ENCODE data around the gene FIGLA. TPM values are rescaled to one million over a fixed set of nuclear protein-coding genes. Genes with fewer than 3 reads are reported as not detected.

The FIGLA gene
- polyA plus RNA-seq, 1 experiment, result not detected

DNA sequence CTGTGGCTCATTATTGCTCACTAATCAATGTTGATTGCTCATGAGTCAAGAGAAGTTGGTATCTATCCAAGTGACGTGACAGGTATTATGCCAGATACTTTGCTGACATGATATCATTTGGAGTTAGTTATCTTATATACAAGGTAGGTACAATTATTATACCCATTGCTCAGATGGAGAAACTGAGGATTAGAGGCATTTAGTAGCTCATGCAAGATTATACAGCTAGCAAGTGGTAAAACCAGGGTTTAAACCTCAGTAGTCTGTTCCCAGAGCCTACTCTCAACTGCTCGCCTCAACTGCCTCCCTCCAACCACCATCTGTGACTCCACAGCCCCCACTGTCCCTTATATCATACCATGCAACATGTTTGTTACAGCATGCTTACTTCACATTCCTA, 6.1 kb downstream of the FIGLA start:
- Histone ChIP-seq H3K4me3 (ENCODE audit: low read depth, low read length) (no peak overlapping the region), H3K27ac (ENCODE audit: low read depth, low read length) (no peak overlapping the region), H3K9me3 (ENCODE audit: control insufficient read depth, insufficient read depth, low read length) (no peaks in the 10 kb centered on the region), H3K27me3 (ENCODE audit: control insufficient read depth, insufficient read depth, low read length) (peaks cover 10% of the 10 kb centered on the region)
- CTCF ChIA-PET, result no interaction called here
- no peak for DNase-seq (ENCODE audit: low read depth, low spot score)
- TF ChIP-seq, protein P1, sequence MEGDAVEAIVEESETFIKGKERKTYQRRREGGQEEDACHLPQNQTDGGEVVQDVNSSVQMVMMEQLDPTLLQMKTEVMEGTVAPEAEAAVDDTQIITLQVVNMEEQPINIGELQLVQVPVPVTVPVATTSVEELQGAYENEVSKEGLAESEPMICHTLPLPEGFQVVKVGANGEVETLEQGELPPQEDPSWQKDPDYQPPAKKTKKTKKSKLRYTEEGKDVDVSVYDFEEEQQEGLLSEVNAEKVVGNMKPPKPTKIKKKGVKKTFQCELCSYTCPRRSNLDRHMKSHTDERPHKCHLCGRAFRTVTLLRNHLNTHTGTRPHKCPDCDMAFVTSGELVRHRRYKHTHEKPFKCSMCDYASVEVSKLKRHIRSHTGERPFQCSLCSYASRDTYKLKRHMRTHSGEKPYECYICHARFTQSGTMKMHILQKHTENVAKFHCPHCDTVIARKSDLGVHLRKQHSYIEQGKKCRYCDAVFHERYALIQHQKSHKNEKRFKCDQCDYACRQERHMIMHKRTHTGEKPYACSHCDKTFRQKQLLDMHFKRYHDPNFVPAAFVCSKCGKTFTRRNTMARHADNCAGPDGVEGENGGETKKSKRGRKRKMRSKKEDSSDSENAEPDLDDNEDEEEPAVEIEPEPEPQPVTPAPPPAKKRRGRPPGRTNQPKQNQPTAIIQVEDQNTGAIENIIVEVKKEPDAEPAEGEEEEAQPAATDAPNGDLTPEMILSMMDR (IDR thresholded peaks at IDR 0.05; ENCODE audit: low read depth, low read length), result no peak
- POLR2A ChIA-PET, result no interaction called here

DNA sequence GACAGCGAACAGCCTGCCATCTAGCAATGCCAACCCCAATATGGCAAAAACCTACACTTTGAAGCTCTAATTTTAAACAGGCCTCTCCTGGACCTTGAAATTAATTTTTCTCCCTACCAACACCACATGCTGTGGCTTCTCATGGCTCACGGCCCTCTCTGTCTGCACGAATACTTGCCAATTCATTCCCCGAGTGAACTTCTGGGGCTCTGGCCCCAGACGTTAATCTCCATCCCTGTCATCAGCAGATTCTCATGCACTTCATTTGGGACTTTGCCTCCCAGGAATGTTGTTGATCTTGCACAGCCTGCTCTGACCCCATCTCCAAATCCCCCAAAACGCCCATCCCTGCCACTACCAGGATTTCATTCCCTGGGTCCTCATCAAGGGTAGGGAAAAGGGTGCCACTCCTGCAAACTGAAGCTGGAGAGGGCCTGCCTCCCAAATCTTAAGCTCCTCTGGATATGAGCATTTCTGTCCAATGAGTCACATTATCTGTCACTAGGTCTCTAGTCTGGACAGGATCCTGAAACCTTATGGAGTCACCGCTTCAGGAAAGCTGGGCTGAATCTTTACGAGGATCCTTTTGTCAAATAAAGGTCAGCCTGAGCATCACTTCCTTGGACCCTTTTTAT, 10.4 kb downstream of the FIGLA start:
- Histone ChIP-seq H3K9me3 (ENCODE audit: control insufficient read depth, insufficient read depth, low read length) (no peaks in the 10 kb centered on the region), H3K27ac (ENCODE audit: low read depth, low read length) (no peak overlapping the region), H3K4me3 (ENCODE audit: low read depth, low read length) (no peak overlapping the region), H3K27me3 (ENCODE audit: control insufficient read depth, insufficient read depth, low read length) (peaks cover 4% of the 10 kb centered on the region)
- POLR2A ChIA-PET, result no interaction called here
- CTCF ChIA-PET, result no interaction called here
- TF ChIP-seq, protein P1 (IDR thresholded peaks at IDR 0.05; ENCODE audit: low read depth, low read length), result no peak
- no peak for DNase-seq (ENCODE audit: low read depth, low spot score)

DNA sequence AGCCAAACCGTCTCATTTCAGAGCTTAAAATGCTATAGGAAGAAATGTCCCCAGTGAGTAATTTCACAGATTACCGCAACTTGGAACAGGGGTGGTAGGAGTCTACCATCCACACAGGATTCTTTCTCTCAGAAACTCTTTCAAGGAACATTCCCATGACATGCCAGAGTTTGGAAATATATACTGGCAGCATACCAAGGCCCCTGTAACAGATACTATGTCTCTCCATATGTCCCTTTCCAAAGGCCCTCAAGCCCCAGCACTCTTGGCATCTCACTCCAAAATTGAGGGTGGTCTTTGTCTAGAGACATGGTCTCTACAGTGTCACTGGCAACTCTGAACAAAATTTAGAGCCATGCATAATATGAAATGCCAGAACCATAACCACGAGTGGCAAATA, 11.0 kb downstream of the FIGLA start:
- DNase-seq (ENCODE audit: low read depth, low spot score), result no peak
- CTCF ChIA-PET, result no interaction called here
- no peak overlapping the region for H3K4me3 ChIP-seq (ENCODE audit: low read depth, low read length)
- H3K27ac ChIP-seq (ENCODE audit: low read depth, low read length), result no peak overlapping the region
- TF ChIP-seq, protein P1 (IDR thresholded peaks at IDR 0.05; ENCODE audit: low read depth, low read length), result no peak
- no peaks in the 10 kb centered on the region for H3K9me3 ChIP-seq (ENCODE audit: control insufficient read depth, insufficient read depth, low read length)
- peaks cover 4% of the 10 kb centered on the region for H3K27me3 ChIP-seq (ENCODE audit: control insufficient read depth, insufficient read depth, low read length)
- POLR2A ChIA-PET, result no interaction called here

DNA sequence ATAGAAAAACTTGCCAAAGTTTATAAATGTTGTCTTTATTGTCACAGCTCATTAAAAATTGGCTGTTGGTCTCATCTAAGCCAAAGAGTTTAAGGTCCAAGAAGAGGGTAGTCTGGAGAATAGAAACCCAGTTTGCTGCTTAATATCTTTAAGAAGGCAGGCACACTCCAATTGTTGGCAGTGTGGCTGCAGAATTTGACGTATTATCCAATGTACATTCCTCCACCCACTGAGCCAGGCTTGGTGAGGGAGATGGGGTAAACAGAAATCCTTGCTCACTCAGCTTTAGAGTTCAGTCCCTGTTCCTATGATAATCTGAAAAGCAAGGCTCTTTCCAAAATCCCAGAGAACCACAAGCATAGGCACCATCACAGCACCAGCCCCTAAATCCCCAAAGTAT, 11.8 kb downstream of the FIGLA start:
- Histone ChIP-seq H3K27ac (ENCODE audit: low read depth, low read length) (no peak overlapping the region), H3K4me3 (ENCODE audit: low read depth, low read length) (no peak overlapping the region), H3K27me3 (ENCODE audit: control insufficient read depth, insufficient read depth, low read length) (peaks cover 4% of the 10 kb centered on the region), H3K9me3 (ENCODE audit: control insufficient read depth, insufficient read depth, low read length) (no peaks in the 10 kb centered on the region)
- TF ChIP-seq, protein P1 (IDR thresholded peaks at IDR 0.05; ENCODE audit: low read depth, low read length), result no peak
- no peak for DNase-seq (ENCODE audit: low read depth, low spot score)
- CTCF ChIA-PET, result no interaction called here
- POLR2A ChIA-PET, result no interaction called here

DNA sequence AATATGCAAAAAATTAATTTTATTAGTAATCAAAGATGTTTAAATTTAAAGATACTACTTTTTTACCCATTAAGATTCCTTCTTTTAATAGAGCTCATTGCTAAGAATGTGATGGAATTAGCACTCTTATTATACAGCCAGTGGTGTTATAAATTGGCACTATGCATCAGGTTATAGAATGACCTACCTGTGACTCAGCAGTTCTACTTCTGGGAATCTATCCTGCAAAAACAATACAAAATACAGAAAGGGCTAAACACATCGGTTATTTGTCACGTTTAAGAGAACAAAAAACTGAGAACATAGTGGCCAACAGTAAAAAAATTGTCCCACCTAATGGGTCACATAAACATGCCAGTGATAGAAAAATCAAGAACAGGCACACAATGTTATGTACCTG, 13.0 kb downstream of the FIGLA start:
- TF ChIP-seq, protein P1 (IDR thresholded peaks at IDR 0.05; ENCODE audit: low read depth, low read length), result no peak
- POLR2A ChIA-PET, result no interaction called here
- Histone ChIP-seq H3K4me3 (ENCODE audit: low read depth, low read length) (no peak overlapping the region), H3K27ac (ENCODE audit: low read depth, low read length) (no peak overlapping the region), H3K9me3 (ENCODE audit: control insufficient read depth, insufficient read depth, low read length) (no peaks in the 10 kb centered on the region), H3K27me3 (ENCODE audit: control insufficient read depth, insufficient read depth, low read length) (peaks cover 4% of the 10 kb centered on the region)
- CTCF ChIA-PET, result interaction anchor here (1.4 kb wide), 1 partner anchor 9 kb away, joined by 4 read pairs; the partner anchor contains the start of gene ADD2
- DNase-seq (ENCODE audit: low read depth, low spot score), result no peak
